GM21515 (cell line): ENCODE measurements around the gene OTOF.

Source experiments
- ATAC-seq: cut with Tn5 transposase; IDR thresholded peaks from one replicate; pipeline ENCODE4 v1.9.1; 2021; ENCODE audit not compliant: unreplicated experiment

OTOF gene

GRCh38 chr2:26466662-26467310 is 11.1 kb downstream of the OTOF start:
- no peak for ATAC-seq

GRCh38 chr2:26465981-26466471 is 11.9 kb downstream of the OTOF start:
- ATAC-seq = no peak

GRCh38 chr2:26465266-26465925 is 12.5 kb downstream of the OTOF start:
- no peak for ATAC-seq

- ATAC-seq = no peak
Observed at GRCh38 chr2:26464390-26465265, 13.3 kb downstream of the OTOF start.

GRCh38 chr2:26463244-26464192 is 14.4 kb downstream of the OTOF start:
- no peak for ATAC-seq

GRCh38 chr2:26462511-26463243 is 15.2 kb downstream of the OTOF start:
- ATAC-seq = no peak

GRCh38 chr2:26462100-26462499 is 15.8 kb downstream of the OTOF start:
- no peak for ATAC-seq

GRCh38 chr2:26461601-26462023 is 16.3 kb downstream of the OTOF start:
- ATAC-seq = no peak

- no peak for ATAC-seq
Observed at GRCh38 chr2:26460613-26461031, 17.3 kb downstream of the OTOF start.

- no peak for ATAC-seq
Observed at GRCh38 chr2:26459991-26460612, 17.8 kb downstream of the OTOF start.

GRCh38 chr2:26458365-26459042 is 19.4 kb downstream of the OTOF start:
- ATAC-seq = no peak

GRCh38 chr2:26457695-26458364 is 20.1 kb downstream of the OTOF start:
- ATAC-seq = no peak

- no peak for ATAC-seq
Observed at GRCh38 chr2:26457251-26457666, 20.7 kb downstream of the OTOF start.

- ATAC-seq = no peak
Observed at GRCh38 chr2:26456440-26457250, 21.3 kb downstream of the OTOF start.

- no peak for ATAC-seq
Observed at GRCh38 chr2:26455670-26456439, 22.1 kb downstream of the OTOF start.

- ATAC-seq = no peak
Observed at GRCh38 chr2:26455037-26455669, 22.8 kb downstream of the OTOF start.
